ENCODE measurements around the gene ACR. TPM values are rescaled to one million over a fixed set of nuclear protein-coding genes. Genes with fewer than 3 reads are reported as not detected.
"Not testable (repeated sequence)": the region's sequence is repeated elsewhere in the genome, so short reads cannot be mapped to it uniquely, and the experiment has no call there.

ACR gene
- total RNA-seq, 2 donors from 2014 or later, result 0.18 TPM; not detected in 1

- H3K4me1 ChIP-seq (ENCODE audit: control insufficient read depth, insufficient read depth, low read length); H3K9me3 ChIP-seq (ENCODE audit: control insufficient read depth, low read length); H3K27me3 ChIP-seq (ENCODE audit: control insufficient read depth, insufficient read depth, low read length, poor library complexity, severe bottlenecking); H3K36me3 ChIP-seq (ENCODE audit: control insufficient read depth, insufficient read depth, low read length); H3K27ac ChIP-seq (ENCODE audit: low read depth, low read length); H3K36me3 Mint-ChIP-seq (ENCODE audit: low read depth); H3K4me1 Mint-ChIP-seq; H3K27me3 Mint-ChIP-seq (ENCODE audit: insufficient read depth); H3K4me3 Mint-ChIP-seq; H3K9ac ChIP-seq (ENCODE audit: extremely low read depth, low read length, poor library complexity, severe bottlenecking); H3K9me3 Mint-ChIP-seq; H3K27ac Mint-ChIP-seq; H3K4me3 ChIP-seq (ENCODE audit: low read length): not testable (repeated sequence)
- peak; percentile 97 for DNase-seq
- 10 to 15% methylated on average over 6 to 12 of the region's 12 CpGs for WGBS, 2 experiments (ENCODE audit: insufficient coverage in 1 of 2, insufficient read length in 1 of 2)
- TF ChIP-seq, protein P1, sequence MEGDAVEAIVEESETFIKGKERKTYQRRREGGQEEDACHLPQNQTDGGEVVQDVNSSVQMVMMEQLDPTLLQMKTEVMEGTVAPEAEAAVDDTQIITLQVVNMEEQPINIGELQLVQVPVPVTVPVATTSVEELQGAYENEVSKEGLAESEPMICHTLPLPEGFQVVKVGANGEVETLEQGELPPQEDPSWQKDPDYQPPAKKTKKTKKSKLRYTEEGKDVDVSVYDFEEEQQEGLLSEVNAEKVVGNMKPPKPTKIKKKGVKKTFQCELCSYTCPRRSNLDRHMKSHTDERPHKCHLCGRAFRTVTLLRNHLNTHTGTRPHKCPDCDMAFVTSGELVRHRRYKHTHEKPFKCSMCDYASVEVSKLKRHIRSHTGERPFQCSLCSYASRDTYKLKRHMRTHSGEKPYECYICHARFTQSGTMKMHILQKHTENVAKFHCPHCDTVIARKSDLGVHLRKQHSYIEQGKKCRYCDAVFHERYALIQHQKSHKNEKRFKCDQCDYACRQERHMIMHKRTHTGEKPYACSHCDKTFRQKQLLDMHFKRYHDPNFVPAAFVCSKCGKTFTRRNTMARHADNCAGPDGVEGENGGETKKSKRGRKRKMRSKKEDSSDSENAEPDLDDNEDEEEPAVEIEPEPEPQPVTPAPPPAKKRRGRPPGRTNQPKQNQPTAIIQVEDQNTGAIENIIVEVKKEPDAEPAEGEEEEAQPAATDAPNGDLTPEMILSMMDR (conservative IDR thresholded peaks at IDR 0.05), result peak; percentile 85
Measured at GRCh38 chr22:50775132-50775531, 37.1 kb downstream of the ACR start.

- not testable (repeated sequence) for H3K27me3 ChIP-seq (ENCODE audit: control insufficient read depth, insufficient read depth, low read length, poor library complexity, severe bottlenecking); H3K9me3 Mint-ChIP-seq; H3K27ac Mint-ChIP-seq; H3K27ac ChIP-seq (ENCODE audit: low read depth, low read length); H3K4me1 ChIP-seq (ENCODE audit: control insufficient read depth, insufficient read depth, low read length); H3K36me3 ChIP-seq (ENCODE audit: control insufficient read depth, insufficient read depth, low read length); H3K4me3 ChIP-seq (ENCODE audit: low read length); H3K4me1 Mint-ChIP-seq; H3K36me3 Mint-ChIP-seq (ENCODE audit: low read depth); DNase-seq; H3K27me3 Mint-ChIP-seq (ENCODE audit: insufficient read depth); H3K4me3 Mint-ChIP-seq; H3K9ac ChIP-seq (ENCODE audit: extremely low read depth, low read length, poor library complexity, severe bottlenecking); H3K9me3 ChIP-seq (ENCODE audit: control insufficient read depth, low read length)
- WGBS, 2 experiments (ENCODE audit: insufficient coverage in 1 of 2, insufficient read length in 1 of 2), result 94 to 100% methylated on average over 3 to 5 of the region's 5 CpGs
Measured at GRCh38 chr22:50777631-50778030, 39.6 kb downstream of the ACR start.

GRCh38 chr22:50780244-50780643 lies 42.2 kb downstream of the ACR start:
- H3K4me3 Mint-ChIP-seq, result not testable (repeated sequence)

DNA sequence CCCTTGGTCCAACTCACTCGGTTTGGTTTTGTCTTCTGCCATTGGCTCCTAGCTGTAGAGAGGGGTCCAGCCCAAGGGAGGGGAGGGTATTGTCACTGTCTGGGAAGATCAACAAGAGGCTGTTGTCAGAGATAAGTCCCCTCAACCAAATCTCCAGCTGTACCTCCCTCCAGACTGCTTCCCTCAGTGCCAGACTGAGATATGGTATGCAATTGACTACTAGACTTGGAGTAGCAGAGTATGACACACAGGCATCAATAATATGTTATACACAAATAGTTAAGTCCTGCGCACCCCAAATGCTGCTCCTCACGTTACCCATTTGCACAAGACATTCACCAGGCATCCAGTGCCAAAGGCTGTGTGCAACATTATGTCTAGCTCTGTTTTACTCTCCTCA lies 44.2 kb downstream of the ACR start:
- H3K9me3 ChIP-seq (ENCODE audit: control insufficient read depth, low read length); H3K4me1 ChIP-seq (ENCODE audit: control insufficient read depth, insufficient read depth, low read length); H3K27me3 Mint-ChIP-seq (ENCODE audit: insufficient read depth); H3K9me3 Mint-ChIP-seq; H3K4me3 ChIP-seq (ENCODE audit: low read length); H3K27me3 ChIP-seq (ENCODE audit: control insufficient read depth, insufficient read depth, low read length, poor library complexity, severe bottlenecking); H3K36me3 ChIP-seq (ENCODE audit: control insufficient read depth, insufficient read depth, low read length); H3K9ac ChIP-seq (ENCODE audit: extremely low read depth, low read length, poor library complexity, severe bottlenecking); H3K27ac ChIP-seq (ENCODE audit: low read depth, low read length); H3K4me1 Mint-ChIP-seq; H3K27ac Mint-ChIP-seq; DNase-seq; H3K36me3 Mint-ChIP-seq (ENCODE audit: low read depth): not testable (repeated sequence)
- peak overlapping the region; percentile 73 for H3K4me3 Mint-ChIP-seq
- no CpG with 5 or more reads among the region's 3 CpGs for WGBS, 2 experiments (ENCODE audit: insufficient coverage in 1 of 2, insufficient read length in 1 of 2)

More at GRCh38 chr22:50780244-50780643, 42.2 kb downstream of the ACR start:
- H3K4me3 ChIP-seq (ENCODE audit: low read length); DNase-seq; H3K36me3 ChIP-seq (ENCODE audit: control insufficient read depth, insufficient read depth, low read length); H3K9me3 Mint-ChIP-seq; H3K27ac ChIP-seq (ENCODE audit: low read depth, low read length); H3K9ac ChIP-seq (ENCODE audit: extremely low read depth, low read length, poor library complexity, severe bottlenecking); H3K27ac Mint-ChIP-seq; H3K27me3 ChIP-seq (ENCODE audit: control insufficient read depth, insufficient read depth, low read length, poor library complexity, severe bottlenecking); H3K4me1 ChIP-seq (ENCODE audit: control insufficient read depth, insufficient read depth, low read length); H3K27me3 Mint-ChIP-seq (ENCODE audit: insufficient read depth); H3K4me1 Mint-ChIP-seq; H3K9me3 ChIP-seq (ENCODE audit: control insufficient read depth, low read length); H3K36me3 Mint-ChIP-seq (ENCODE audit: low read depth): not testable (repeated sequence)
- 96 to 97% methylated on average over 3 to 4 of the region's 4 CpGs for WGBS, 2 experiments (ENCODE audit: insufficient coverage in 1 of 2, insufficient read length in 1 of 2)

- H3K27ac ChIP-seq (ENCODE audit: low read depth, low read length); H3K9me3 ChIP-seq (ENCODE audit: control insufficient read depth, low read length); H3K9ac ChIP-seq (ENCODE audit: extremely low read depth, low read length, poor library complexity, severe bottlenecking); H3K36me3 Mint-ChIP-seq (ENCODE audit: low read depth); H3K9me3 Mint-ChIP-seq; H3K4me1 Mint-ChIP-seq; H3K27me3 Mint-ChIP-seq (ENCODE audit: insufficient read depth); H3K36me3 ChIP-seq (ENCODE audit: control insufficient read depth, insufficient read depth, low read length); H3K4me1 ChIP-seq (ENCODE audit: control insufficient read depth, insufficient read depth, low read length); H3K27me3 ChIP-seq (ENCODE audit: control insufficient read depth, insufficient read depth, low read length, poor library complexity, severe bottlenecking): not testable (repeated sequence)
- DNase-seq, result peak; percentile 96
- WGBS, 2 experiments (ENCODE audit: insufficient coverage in 1 of 2, insufficient read length in 1 of 2), result 0% methylated on average over 29 of the region's 77 CpGs; no CpG with 5 or more reads in 1 of the 2 experiments
- H3K4me3 Mint-ChIP-seq, result peak within 1 kb of the TSS; percentile 73
- H3K27ac Mint-ChIP-seq, result peak within 1 kb of the TSS; percentile 71
- peak within 1 kb of the TSS; percentile 77 for H3K4me3 ChIP-seq (ENCODE audit: low read length)
Measured at GRCh38 chr22:50783033-50783879, 45.3 kb downstream of the ACR start, which contains the start of gene RABL2B. RABL2B (minus strand) TSS chr22:50783636; CDS start chr22:50782294, 1,342 bp downstream.

GRCh38 chr22:50783880-50784276 lies 45.9 kb downstream of the ACR start:
- H3K36me3 ChIP-seq (ENCODE audit: control insufficient read depth, insufficient read depth, low read length); H3K27me3 ChIP-seq (ENCODE audit: control insufficient read depth, insufficient read depth, low read length, poor library complexity, severe bottlenecking); H3K9me3 ChIP-seq (ENCODE audit: control insufficient read depth, low read length); H3K4me1 Mint-ChIP-seq; H3K9me3 Mint-ChIP-seq; H3K4me1 ChIP-seq (ENCODE audit: control insufficient read depth, insufficient read depth, low read length); H3K9ac ChIP-seq (ENCODE audit: extremely low read depth, low read length, poor library complexity, severe bottlenecking); H3K36me3 Mint-ChIP-seq (ENCODE audit: low read depth); H3K27ac ChIP-seq (ENCODE audit: low read depth, low read length); H3K27me3 Mint-ChIP-seq (ENCODE audit: insufficient read depth): not testable (repeated sequence)
- Mint-ChIP-seq H3K4me3 (peak overlapping the region; percentile 73), H3K27ac (peak overlapping the region; percentile 71)
- 0 to 4% methylated on average over 3 of the region's 16 CpGs for WGBS, 2 experiments (ENCODE audit: insufficient coverage in 1 of 2, insufficient read length in 1 of 2)
- peak overlapping the region; percentile 77 for H3K4me3 ChIP-seq (ENCODE audit: low read length)
- DNase-seq, result peak; percentile 40
